Ovary (tissue), 9 donors: ENCODE data around the gene REEP6. TPM values are rescaled to one million over a fixed set of nuclear protein-coding genes. Genes with fewer than 3 reads are reported as not detected.
A peak's percentile ranks its signal among the peaks of the same experiment; 100 is the strongest.

Experiments
- DNase-seq, 5 donors: peaks; one replicate each; pipeline ENCODE4 v3.0.0-alpha.2; 2019 to 2020
- H3K27ac ChIP-seq, 2 donors: fragments of 200-600 bp; one replicate each; pipeline versions ENCODE4 v1.5.1 to v1.8.0; 2019 to 2022
- H3K27me3 ChIP-seq: fragments of 200-600 bp; one replicate; pipeline ENCODE4 v1.8.0; 2022
- H3K36me3 ChIP-seq: fragments of 200-600 bp; sonication (generic); one replicate; pipeline ENCODE4 v1.5.1; 2019
- H3K4me1 ChIP-seq: one replicate; pipeline ENCODE4 v1.8.1; 2013; ENCODE audit warnings: mild to moderate bottlenecking, moderate library complexity; ENCODE audit not compliant: insufficient read depth
- H3K4me3 ChIP-seq: fragments of 200-600 bp; sonication (generic); one replicate; pipeline ENCODE4 v1.5.1; 2017
- H3K9me3 ChIP-seq, 2 donors: fragments of 200-600 bp in 1 of 2; sonication (generic) in 1 of 2; one replicate each; pipeline versions ENCODE4 v1.5.1 to v1.8.1; 2013 to 2019; ENCODE audit warnings: mild to moderate bottlenecking in 1 of 2, moderate library complexity in 1 of 2
- EP300 ChIP-seq: sonication (generic); formaldehyde crosslinking; IDR thresholded peaks from one replicate; pipeline ENCODE4 v1.6.1; 2017; ENCODE audit warnings: antibody characterized with exemption
- POLR2A ChIP-seq: fragments of 450-650 bp; IDR thresholded peaks from one replicate; pipeline ENCODE4 v1.6.1; 2017; ENCODE audit warnings: antibody characterized with exemption, mild to moderate bottlenecking, moderate library complexity
- WGBS, 3 donors: extraction: QIAGEN DNeasy Blood & Tissue Kit in 1 of 3; methylation state at CpG; one replicate each; pipeline versions ENCODE4 v1.1.5 to v1.1.7; 2013 to 2017; 5-methylcytosine and 5-hydroxymethylcytosine counted together
- intact Hi-C, 4 donors: fragments of 100-400 bp; cut with DNase I; formaldehyde crosslinking; loops; one replicate each; pipeline versions ENCODE4 v1.11.0 to v1.15.1; 2022 to 2023
- polyA plus RNA-seq, 2 donors: library from polyadenylated mRNA; stranded (reverse); fragments of 200-250 nt in 1 of 2; fragments of 350-450 nt in 1 of 2; fragmentation: Illumina TruSeq in 1 of 2; extraction: RNeasy Lipid Tissue Mini Kit (QIAGEN cat#74804) in 1 of 2; gene quantifications; one replicate each; pipeline ENCODE4 v1.2.3, GENCODE V29; 2013 to 2014
- total RNA-seq, 7 donors: library from RNA; depleted of rRNA in 2 of 7; stranded (reverse); fragments of >200 nt in 2 of 7; fragmentation: NEBNext Ultra II Directional in 3 of 7; extraction: Animal tissue kit (Norgen Biotek cat#: 25700) in 3 of 7; gene quantifications; one replicate each; pipeline versions ENCODE4 v1.1.0 to v1.2.4, GENCODE V29; 2016 to 2023
- TF ChIP-seq, protein P1 (sequence below), 3 donors: fragments of 450-650 bp in 2 of 3; fragments of 200-600 bp in 1 of 3; IDR thresholded peaks; one replicate each; pipeline versions ENCODE4 v1.5.1 to v1.8.0; 2016 to 2022; ENCODE audit warnings: antibody characterized with exemption in 3 of 3, mild to moderate bottlenecking in 1 of 3
- donor health status: DM: no; HTN: no; CAD: no; lungs with moderate emphysema.
- donor health status: DM: no; HTN: no; CAD: no.
- donor health status: Bipolar disorder and iron deficiency.
- donor health status: DM: yes; HTN: yes; CAD: no.
- donor health status: DM: no; HTN: no; CAD: no.
- donor health status: DM: yes; HTN: yes; CAD: no.

Gene REEP6
- total and polyA plus RNA-seq, 9 donors, result 2.9 to 13.0 (median 9.2) TPM

DNA sequence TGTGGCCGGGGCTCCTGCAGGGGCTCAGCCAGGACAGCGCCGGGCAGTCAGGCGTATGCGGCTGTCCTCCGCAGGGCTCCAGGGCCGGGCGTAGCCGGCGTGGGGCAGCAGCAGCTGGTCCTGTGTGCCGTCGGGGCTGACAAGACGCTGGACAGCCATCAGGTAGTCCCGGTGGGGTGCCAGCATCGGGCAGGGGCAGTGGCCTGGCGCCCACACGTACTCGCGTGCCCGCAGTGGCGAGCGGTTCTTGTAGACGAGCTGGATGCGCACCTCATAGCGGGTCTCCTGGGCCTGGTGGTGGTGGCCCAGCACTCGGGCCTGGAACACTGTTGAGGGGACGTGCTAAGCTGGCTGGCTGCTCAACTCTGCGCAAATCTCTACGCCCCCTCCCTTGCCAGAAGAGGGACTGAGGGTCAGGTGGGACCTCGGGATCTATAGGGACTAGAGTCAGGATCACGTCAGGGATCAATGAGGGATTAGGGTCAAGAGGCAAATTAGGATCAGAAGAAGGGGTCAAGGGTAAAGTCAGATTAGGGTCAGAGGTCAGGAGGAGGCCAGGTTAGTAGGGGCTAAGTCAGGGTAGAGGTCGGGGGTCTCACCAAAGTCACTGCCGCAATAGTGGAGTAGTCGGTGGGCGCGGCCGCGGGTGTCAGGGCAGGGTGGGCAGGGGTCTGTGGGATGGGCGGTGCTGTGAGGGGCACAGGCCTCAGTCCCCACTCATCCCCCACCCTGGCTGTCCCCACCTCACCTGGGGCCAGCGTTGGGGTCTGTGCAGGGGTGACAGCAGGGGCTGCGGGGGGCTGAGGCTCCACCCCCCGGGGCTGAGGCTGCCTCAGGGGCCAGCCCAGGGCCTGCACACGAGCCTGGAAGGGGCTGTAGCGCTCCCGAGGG is 15.3 kb downstream of the REEP6 start:
- H3K36me3 ChIP-seq, result no peaks in the 10 kb centered on the region
- DNase-seq, result peak in 3 of 5 donors; percentile 16 to 49 (median 31)
- 82 to 87% (median 83%) methylated on average over 44 to 45 of the region's 45 CpGs for WGBS, 3 donors
- H3K27ac ChIP-seq, result no peak overlapping the region
- intact Hi-C loops, result no loop called here
- no peaks in the 10 kb centered on the region for H3K9me3 ChIP-seq
- TF ChIP-seq, protein P1, sequence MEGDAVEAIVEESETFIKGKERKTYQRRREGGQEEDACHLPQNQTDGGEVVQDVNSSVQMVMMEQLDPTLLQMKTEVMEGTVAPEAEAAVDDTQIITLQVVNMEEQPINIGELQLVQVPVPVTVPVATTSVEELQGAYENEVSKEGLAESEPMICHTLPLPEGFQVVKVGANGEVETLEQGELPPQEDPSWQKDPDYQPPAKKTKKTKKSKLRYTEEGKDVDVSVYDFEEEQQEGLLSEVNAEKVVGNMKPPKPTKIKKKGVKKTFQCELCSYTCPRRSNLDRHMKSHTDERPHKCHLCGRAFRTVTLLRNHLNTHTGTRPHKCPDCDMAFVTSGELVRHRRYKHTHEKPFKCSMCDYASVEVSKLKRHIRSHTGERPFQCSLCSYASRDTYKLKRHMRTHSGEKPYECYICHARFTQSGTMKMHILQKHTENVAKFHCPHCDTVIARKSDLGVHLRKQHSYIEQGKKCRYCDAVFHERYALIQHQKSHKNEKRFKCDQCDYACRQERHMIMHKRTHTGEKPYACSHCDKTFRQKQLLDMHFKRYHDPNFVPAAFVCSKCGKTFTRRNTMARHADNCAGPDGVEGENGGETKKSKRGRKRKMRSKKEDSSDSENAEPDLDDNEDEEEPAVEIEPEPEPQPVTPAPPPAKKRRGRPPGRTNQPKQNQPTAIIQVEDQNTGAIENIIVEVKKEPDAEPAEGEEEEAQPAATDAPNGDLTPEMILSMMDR (IDR thresholded peaks at IDR 0.05), result no peak
- no peak for TF ChIP-seq EP300
- TF ChIP-seq POLR2A, result no peak
- H3K4me1 ChIP-seq, result peaks cover 2% of the 10 kb centered on the region
- H3K4me3 ChIP-seq, result no peak overlapping the region
- peaks cover 3% of the 10 kb centered on the region for H3K27me3 ChIP-seq

DNA sequence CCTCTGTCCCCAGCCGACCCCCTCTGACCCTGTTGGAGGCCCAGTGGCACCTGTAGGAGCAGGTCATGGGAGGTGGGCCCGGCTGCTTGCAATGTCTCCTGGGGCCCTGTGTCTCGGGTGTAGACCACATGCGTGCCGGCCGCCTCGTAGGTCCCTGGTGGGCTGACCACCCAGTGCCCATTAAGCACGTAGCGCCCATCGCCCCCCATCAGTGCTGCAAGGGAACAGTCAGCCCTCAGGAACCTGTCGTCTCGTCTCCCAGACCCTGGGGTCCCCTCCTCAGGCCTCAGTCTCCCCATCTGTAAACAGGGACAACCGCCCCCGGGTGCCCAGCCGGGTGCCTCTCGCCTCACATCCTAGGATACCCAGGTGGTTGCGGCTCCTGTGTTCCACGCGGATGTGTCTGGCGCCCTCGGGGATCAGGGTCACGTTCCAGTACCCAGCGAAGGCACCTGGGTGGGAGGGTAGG is 16.2 kb downstream of the REEP6 start:
- 42 to 55% (median 48%) methylated on average over 23 of the region's 23 CpGs for WGBS, 3 donors
- peak overlapping the region in 1 of 2 donors; percentile 87 for H3K27ac ChIP-seq
- DNase-seq, result peak in 4 of 5 donors; percentile 29 to 62 (median 47)
- peaks cover 3% of the 10 kb centered on the region for H3K27me3 ChIP-seq
- H3K36me3 ChIP-seq, result no peaks in the 10 kb centered on the region
- TF ChIP-seq, protein P1 (IDR thresholded peaks at IDR 0.05), result no peak
- no peak for TF ChIP-seq EP300
- no peak for TF ChIP-seq POLR2A
- H3K4me1 ChIP-seq, result peaks cover 2% of the 10 kb centered on the region
- no peaks in the 10 kb centered on the region for H3K9me3 ChIP-seq
- intact Hi-C loops, result no loop called here
- peak overlapping the region; percentile 38 for H3K4me3 ChIP-seq

DNA sequence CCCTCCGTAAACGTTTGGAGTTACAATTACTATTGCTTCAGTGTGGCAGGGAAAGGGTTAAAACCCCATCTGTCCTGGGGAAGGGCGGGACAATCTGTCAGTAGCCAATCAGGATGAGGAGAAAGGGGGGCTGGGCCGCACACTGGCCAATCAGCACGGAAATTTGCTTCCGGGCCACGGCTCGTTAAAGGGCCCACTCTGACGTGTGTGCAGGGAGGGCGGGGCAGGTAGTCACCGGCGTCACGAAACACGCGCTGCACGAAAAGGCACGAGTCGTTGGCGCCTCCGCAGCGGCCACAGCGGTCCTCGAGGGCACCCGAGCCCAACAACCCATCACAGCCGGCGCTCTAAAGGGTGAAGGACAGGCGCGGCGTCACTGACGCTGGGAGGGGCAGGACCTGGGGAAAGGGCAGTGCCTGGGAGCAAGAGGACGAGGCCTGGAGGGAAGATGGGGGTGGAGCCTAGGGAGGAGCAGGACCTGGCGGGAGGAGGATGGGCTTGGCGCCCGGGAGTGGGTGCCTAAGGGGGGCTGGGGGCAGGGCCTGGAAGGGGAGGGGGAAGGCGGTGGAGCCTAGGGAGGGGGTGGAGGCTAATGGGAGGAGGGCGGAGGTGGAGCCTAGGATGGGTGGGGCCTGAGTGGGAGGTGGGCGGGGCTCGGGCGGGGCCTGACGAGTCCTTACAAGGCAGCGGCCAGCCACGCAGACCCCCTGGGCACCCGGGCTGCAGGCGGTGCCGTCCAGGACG is 17.0 kb downstream of the REEP6 start:
- Histone ChIP-seq H3K36me3 (no peaks in the 10 kb centered on the region), H3K4me3 (peak overlapping the region; percentile 38), H3K27ac (peak overlapping the region; percentile 17 to 87), H3K4me1 (peaks cover 2% of the 10 kb centered on the region), H3K9me3 (no peaks in the 10 kb centered on the region), H3K27me3 (peaks cover 3% of the 10 kb centered on the region)
- 0 to 1% (median 0%) methylated on average over 41 to 46 of the region's 46 CpGs for WGBS, 3 donors
- DNase-seq, result peak; percentile 94 to 96 (median 95)
- intact Hi-C loops, result no loop called here
- TF ChIP-seq, protein P1 (IDR thresholded peaks at IDR 0.05), result no peak
- TF ChIP-seq POLR2A, result no peak
- TF ChIP-seq EP300, result peak; percentile 69

DNA sequence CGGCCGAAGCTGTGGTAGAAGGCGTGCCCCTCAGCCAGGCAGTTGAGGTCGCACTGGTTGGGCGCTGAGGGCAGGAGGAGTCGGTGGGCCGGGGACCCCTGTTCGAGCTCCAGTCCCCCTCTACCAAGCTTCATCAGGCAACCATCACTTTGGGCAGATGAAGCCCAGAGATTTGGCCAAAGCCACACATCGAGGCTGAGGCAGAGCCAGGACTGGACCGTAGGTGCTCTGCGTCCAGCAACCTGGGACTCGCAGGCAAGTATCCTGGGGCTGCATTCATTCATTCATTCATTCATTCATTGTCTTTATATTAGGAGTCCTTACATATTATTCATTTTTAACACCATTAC is 17.5 kb downstream of the REEP6 start:
- TF ChIP-seq EP300, result no peak
- TF ChIP-seq POLR2A, result no peak
- TF ChIP-seq, protein P1 (IDR thresholded peaks at IDR 0.05), result no peak
- intact Hi-C loops, result no loop called here
- Histone ChIP-seq H3K27me3 (peaks cover 3% of the 10 kb centered on the region), H3K36me3 (no peaks in the 10 kb centered on the region), H3K4me1 (peaks cover 2% of the 10 kb centered on the region), H3K27ac (peak overlapping the region in 1 of 2 donors; percentile 17), H3K9me3 (no peaks in the 10 kb centered on the region), H3K4me3 (peak overlapping the region; percentile 38)
- WGBS, 3 donors, result 21 to 28% (median 25%) methylated on average over 12 of the region's 12 CpGs
- no peak for DNase-seq
